Measurements from ENCODE around the gene PPHLN1.

Gene PPHLN1

DNA sequence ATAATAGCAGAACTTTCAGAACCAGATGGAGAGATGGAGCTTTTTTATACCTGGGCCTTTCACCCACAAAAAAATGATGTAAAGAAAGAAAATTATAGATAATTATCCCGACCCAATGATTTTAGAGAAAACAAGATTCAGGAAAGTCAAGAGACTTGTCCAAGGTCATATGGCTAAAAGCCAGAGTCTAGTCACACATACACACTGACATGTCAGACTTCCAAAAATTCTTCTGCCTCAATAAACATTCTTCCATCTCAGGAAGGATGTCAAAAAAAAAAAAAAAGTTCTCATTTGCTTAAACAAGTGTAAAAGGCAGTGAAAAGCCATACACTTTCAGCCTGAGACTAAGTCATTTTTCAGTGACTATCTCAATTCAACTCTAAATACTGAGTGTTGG is 147.6 kb downstream of the PPHLN1 start:
- DNase-seq (ENCODE audit: low read depth) = no peak
- H3K4me3 ChIP-seq (ENCODE audit: control insufficient read depth, low read depth, low read length) = no peak overlapping the region
- TF ChIP-seq, protein P1, sequence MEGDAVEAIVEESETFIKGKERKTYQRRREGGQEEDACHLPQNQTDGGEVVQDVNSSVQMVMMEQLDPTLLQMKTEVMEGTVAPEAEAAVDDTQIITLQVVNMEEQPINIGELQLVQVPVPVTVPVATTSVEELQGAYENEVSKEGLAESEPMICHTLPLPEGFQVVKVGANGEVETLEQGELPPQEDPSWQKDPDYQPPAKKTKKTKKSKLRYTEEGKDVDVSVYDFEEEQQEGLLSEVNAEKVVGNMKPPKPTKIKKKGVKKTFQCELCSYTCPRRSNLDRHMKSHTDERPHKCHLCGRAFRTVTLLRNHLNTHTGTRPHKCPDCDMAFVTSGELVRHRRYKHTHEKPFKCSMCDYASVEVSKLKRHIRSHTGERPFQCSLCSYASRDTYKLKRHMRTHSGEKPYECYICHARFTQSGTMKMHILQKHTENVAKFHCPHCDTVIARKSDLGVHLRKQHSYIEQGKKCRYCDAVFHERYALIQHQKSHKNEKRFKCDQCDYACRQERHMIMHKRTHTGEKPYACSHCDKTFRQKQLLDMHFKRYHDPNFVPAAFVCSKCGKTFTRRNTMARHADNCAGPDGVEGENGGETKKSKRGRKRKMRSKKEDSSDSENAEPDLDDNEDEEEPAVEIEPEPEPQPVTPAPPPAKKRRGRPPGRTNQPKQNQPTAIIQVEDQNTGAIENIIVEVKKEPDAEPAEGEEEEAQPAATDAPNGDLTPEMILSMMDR (conservative IDR thresholded peaks at IDR 0.05; ENCODE audit: control insufficient read depth, insufficient read depth, low read depth, low read length) = no peak

DNA sequence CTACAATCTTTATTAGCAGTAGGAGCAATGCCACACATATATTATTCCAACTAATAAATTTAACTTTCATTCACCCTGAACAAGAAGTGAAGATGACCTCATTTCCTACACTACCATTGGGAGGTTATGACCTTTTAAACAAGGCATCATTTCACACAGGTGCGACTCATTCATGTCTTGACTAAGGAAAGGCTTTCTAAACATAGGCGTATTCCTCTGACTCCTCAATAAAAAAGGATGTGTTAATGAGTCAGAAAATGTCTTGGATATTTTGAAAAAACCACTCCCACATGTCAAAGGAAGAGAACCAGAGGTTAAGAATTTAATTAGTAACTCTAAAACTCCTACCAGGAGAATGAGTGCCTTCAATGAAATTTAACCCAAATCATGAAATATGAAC is 148.4 kb downstream of the PPHLN1 start:
- peak; percentile 81 for DNase-seq (ENCODE audit: low read depth)
- no peak overlapping the region for H3K4me3 ChIP-seq (ENCODE audit: control insufficient read depth, low read depth, low read length)
- TF ChIP-seq, protein P1 (conservative IDR thresholded peaks at IDR 0.05; ENCODE audit: control insufficient read depth, insufficient read depth, low read depth, low read length) = no peak

DNA sequence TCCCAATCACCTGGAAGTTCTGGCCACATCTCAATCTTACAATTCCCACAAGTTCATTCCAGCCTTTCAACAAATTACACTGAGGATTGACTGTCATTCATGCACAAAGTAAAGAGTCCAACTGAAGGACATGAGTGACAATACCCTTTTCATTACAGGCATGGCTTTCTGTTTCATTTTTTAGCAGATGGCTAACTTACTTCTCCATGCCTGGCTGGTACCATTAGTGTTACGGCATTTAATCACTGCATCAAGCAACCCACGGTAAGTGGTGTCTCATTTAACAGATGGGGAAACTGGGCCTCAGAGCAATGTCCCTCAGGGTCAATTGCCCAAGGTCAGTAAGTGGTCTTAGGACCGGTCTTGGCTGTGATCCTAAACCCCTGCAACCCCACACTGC is 149.1 kb downstream of the PPHLN1 start:
- no peak overlapping the region for H3K4me3 ChIP-seq (ENCODE audit: control insufficient read depth, low read depth, low read length)
- no peak for DNase-seq (ENCODE audit: low read depth)
- TF ChIP-seq, protein P1 (conservative IDR thresholded peaks at IDR 0.05; ENCODE audit: control insufficient read depth, insufficient read depth, low read depth, low read length) = no peak

DNA sequence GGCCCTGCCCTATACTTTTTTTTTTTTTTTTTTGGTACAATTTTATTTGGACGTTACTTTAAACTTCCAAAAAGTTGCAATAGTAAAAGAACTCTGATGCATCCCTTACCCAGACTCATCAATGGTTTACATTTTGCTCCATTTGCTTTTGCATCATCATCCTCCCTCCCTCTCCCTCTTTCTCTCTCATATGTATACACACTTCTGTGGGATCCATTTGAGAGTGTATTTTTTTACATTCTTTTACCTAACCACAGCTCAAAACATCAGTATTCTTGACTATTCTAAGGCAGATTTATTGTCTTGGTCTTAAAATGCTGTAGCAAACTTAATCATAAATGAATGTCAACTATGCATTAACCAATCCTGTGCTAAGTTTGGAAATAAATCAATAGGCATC is 152.0 kb downstream of the PPHLN1 start:
- TF ChIP-seq, protein P1 (conservative IDR thresholded peaks at IDR 0.05; ENCODE audit: control insufficient read depth, insufficient read depth, low read depth, low read length) = no peak
- peak; percentile 16 for DNase-seq (ENCODE audit: low read depth)

DNA sequence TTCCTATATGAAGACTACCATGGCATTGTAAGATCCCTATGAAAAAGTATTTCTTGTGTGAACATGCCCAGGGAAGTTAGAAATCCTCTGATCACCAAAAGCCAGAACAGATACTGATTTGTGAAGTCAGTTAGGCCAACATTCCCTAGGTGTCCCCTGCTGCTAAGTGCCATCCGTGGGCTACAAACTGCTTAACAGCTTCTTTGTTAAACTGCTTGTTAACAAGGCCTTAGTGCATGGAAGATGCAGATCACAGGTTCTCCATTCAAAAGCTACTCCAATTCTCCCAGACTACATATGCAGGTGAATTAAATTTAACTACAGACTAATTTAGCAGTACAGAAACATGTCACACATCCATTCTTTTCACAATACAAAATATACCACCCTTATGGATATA is 155.4 kb downstream of the PPHLN1 start:
- no peak overlapping the region for H3K4me3 ChIP-seq (ENCODE audit: control insufficient read depth, low read depth, low read length)
- TF ChIP-seq, protein P1 (conservative IDR thresholded peaks at IDR 0.05; ENCODE audit: control insufficient read depth, insufficient read depth, low read depth, low read length) = no peak
- no peak for DNase-seq (ENCODE audit: low read depth)

More for the DNA sequence above, 152.0 kb downstream of the PPHLN1 start:
- H3K4me3 ChIP-seq (ENCODE audit: control insufficient read depth, low read depth, low read length) = no peak overlapping the region

DNA sequence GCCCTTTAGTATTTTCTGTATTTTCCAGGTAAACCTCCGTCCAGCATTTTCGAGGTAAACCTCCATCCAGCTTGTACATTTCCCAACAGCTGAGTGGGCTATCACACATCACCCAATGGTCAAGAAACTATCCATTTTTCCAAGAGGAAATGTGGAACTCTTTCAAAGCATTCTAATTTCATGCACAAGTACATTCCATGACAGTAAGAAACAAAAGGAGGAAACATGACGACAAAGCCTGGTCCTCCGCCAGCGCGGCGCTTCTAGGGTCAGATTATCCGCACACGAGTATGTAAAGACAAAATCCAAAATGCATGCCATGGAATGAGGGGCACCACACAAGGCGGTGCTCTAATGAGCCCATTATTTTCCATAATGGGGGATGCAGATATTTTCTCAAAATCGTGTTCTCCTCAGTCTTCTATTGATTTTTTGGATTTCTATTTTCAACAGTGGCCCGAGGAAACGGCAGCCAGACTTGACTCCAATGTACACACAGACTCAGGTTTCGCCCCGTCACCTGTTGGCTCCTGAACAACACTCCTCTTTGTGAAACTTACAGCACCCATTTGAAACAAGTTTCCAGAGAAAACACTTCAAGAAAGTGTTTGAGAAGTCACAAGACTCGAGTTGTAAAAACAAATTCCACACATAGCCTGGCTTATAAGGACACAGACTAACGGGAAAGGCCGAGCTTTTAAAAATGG is 156.2 kb downstream of the PPHLN1 start:
- DNase-seq (ENCODE audit: low read depth) = peak; percentile 49
- H3K4me3 ChIP-seq (ENCODE audit: control insufficient read depth, low read depth, low read length) = peak overlapping the region; percentile 76
- TF ChIP-seq, protein P1 (conservative IDR thresholded peaks at IDR 0.05; ENCODE audit: control insufficient read depth, insufficient read depth, low read depth, low read length) = no peak
